Fibroblast of the conjunctiva (primary cell): ENCODE data around the gene ALPG.
"Not testable (repeated sequence)": the region's sequence is repeated elsewhere in the genome, so short reads cannot be mapped to it uniquely, and the experiment has no call there.

ENCODE experiments used
- DNase-seq: peaks from one replicate; pipeline ENCODE4 v3.0.0-alpha.2; 2010; ENCODE audit warnings: low read depth

Gene ALPG

GRCh38 chr2:232419245-232420072 lies 12.8 kb downstream of the ALPG start:
- no peak for DNase-seq

- no peak for DNase-seq
These were observed 13.4 kb downstream of the ALPG start for GRCh38 chr2:232420073-232420454.

- no peak for DNase-seq
These were observed 14.0 kb downstream of the ALPG start for GRCh38 chr2:232420463-232421188.

- DNase-seq = no peak
These were observed 14.6 kb downstream of the ALPG start for GRCh38 chr2:232421189-232421785.

GRCh38 chr2:232422051-232422450 lies 15.4 kb downstream of the ALPG start:
- no peak for DNase-seq

GRCh38 chr2:232422996-232423395 lies 16.4 kb downstream of the ALPG start:
- DNase-seq = not testable (repeated sequence)

- not testable (repeated sequence) for DNase-seq
These were observed 16.8 kb downstream of the ALPG start for GRCh38 chr2:232423407-232423806.

- no peak for DNase-seq
These were observed 25.3 kb downstream of the ALPG start for GRCh38 chr2:232431705-232432590.

- no peak for DNase-seq
These were observed 26.0 kb downstream of the ALPG start for GRCh38 chr2:232432598-232433184.

- DNase-seq = not testable (repeated sequence)
These were observed 27.0 kb downstream of the ALPG start for GRCh38 chr2:232433622-232434021.

GRCh38 chr2:232434091-232434490 lies 27.4 kb downstream of the ALPG start:
- DNase-seq = no peak

- DNase-seq = no peak
These were observed 28.1 kb downstream of the ALPG start for GRCh38 chr2:232434563-232435374.

GRCh38 chr2:232435375-232435648 lies 28.7 kb downstream of the ALPG start:
- no peak for DNase-seq

- DNase-seq = no peak
These were observed 29.2 kb downstream of the ALPG start for GRCh38 chr2:232435805-232436204.

- no peak for DNase-seq
These were observed 29.9 kb downstream of the ALPG start for GRCh38 chr2:232436381-232437194.

GRCh38 chr2:232437195-232437571 lies 30.5 kb downstream of the ALPG start:
- no peak for DNase-seq

GRCh38 chr2:232438091-232438490 lies 31.4 kb downstream of the ALPG start:
- DNase-seq = no peak

- no peak for DNase-seq
These were observed 32.5 kb downstream of the ALPG start for GRCh38 chr2:232438951-232439757.

- no peak for DNase-seq
These were observed 33.1 kb downstream of the ALPG start for GRCh38 chr2:232439758-232440135.
